HG02642 (cell line): ENCODE data around the gene NFIB.

Experiments used
- ATAC-seq: cut with Tn5 transposase; IDR thresholded peaks from one replicate; pipeline ENCODE4 v1.9.1; 2021; ENCODE audit warnings: mild to moderate bottlenecking; ENCODE audit not compliant: unreplicated experiment, poor library complexity

Gene NFIB

GRCh38 chr9:14281136-14281795 lies 32.7 kb downstream of the NFIB start:
- no peak for ATAC-seq

DNA sequence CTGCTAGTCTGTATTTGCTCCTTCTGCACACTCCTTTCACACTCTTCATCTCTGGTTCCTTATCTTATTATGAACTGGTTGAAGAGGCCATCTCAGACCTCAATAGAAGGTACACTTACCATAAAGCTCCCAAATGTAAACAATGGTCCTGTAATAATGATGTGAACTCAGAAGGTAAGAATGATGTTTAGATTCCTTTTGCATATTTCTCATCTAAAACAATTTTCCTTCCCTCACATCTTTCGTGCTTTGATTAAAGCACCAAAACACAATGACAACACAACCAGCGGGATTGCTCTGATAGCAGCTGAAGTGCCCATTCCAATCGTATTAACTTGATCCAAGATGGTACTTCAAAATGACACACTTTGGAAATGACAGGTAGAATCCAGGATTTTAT lies 34.3 kb downstream of the NFIB start:
- no peak for ATAC-seq

DNA sequence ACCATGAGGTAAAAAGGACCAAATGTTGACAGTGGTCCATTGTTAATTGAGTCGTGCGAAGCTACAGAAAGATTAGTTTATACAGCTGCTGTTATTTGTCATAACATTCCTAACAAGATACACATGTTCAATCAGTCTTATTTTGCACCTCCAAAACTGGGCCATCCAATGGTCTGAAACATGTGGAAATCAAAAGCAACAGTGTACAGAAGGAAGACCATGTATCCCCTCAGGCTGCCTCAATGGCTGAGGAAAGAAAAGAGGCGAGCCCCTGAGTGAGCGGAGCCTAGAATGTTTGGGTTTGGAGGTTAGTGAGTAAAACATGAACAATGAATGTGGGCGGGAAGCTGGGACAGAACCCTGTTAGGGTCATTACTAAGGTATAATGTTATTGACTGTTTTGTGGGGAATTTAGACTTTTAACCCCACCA lies 35.6 kb downstream of the NFIB start:
- ATAC-seq, result no peak

- ATAC-seq, result no peak
Observed at GRCh38 chr9:14277761-14278160, 36.2 kb downstream of the NFIB start.

DNA sequence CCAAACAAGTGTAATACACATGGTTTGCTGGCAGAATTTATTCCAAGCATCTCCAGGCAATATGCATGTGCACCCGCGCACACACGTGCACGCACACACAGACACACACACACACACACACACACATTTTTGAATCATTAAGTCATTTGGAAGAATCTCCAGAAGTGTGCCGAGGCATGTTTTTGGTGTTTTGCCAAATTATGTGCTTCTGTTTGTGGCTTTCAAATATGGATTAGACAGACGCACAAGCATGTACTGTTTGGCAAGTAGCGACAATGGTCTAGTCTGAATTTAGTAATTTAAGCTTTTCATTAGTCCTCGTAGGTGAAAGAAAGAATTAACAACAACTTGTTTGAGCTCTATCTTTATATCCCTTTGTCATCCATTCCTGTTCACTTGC lies 36.7 kb downstream of the NFIB start:
- no peak for ATAC-seq

GRCh38 chr9:14275331-14275730 lies 38.6 kb downstream of the NFIB start:
- ATAC-seq, result no peak

- no peak for ATAC-seq
Observed at GRCh38 chr9:14273696-14274121, 40.2 kb downstream of the NFIB start.

DNA sequence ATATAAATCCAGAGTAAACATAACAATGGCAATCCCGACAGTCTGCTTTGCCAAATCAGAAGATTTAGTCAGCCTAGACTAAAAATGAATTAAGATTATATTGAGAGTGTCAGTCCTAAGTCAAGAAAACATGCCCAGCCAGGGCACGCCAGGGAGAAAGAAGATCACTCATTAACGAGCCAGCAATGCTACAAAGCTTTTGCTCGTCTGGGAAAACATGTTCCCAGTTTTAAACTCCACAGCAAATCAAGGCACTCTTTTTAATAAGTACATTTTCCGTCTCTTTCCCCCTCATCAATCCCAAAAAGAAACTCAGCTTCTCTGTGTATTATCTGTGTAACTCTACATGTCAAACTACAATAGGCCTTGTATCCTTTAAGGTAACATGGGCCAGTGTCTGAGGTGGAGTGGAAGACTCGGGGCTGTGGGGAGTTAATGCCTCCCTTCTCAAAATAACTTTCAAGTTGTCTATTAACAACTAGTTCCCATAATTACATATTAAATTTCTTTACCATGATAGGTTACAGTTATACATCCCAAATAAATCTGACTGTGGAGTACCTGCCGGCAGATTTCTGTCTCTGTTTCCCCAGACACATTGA lies 40.9 kb downstream of the NFIB start:
- no peak for ATAC-seq

DNA sequence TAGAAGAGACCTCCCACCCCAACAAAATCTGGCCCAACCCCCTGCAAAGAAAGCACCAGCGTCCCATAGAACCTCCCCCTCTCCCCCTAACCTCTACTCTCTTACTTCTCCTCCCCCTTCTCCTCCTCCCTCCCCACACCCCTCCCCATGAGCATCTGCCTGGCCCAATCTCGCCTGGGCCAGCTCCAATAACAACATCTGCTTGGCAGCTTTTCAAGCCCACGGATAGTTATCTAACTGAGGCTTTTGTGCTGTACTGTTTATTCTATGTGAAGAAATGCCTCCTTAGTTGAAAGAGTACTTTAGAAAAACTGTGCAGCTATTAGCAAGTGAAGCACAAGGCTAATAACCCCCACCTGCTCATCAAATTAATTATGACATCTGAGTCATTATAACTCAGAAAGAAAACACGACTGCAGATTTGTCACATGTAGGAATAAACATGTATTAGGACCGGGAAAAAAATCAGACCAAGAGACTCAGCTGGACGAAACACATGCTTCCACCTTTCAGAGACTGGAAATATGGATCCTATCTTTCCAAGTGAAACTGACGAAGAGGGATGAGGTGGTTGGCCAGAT lies 42.8 kb downstream of the NFIB start:
- no peak for ATAC-seq

DNA sequence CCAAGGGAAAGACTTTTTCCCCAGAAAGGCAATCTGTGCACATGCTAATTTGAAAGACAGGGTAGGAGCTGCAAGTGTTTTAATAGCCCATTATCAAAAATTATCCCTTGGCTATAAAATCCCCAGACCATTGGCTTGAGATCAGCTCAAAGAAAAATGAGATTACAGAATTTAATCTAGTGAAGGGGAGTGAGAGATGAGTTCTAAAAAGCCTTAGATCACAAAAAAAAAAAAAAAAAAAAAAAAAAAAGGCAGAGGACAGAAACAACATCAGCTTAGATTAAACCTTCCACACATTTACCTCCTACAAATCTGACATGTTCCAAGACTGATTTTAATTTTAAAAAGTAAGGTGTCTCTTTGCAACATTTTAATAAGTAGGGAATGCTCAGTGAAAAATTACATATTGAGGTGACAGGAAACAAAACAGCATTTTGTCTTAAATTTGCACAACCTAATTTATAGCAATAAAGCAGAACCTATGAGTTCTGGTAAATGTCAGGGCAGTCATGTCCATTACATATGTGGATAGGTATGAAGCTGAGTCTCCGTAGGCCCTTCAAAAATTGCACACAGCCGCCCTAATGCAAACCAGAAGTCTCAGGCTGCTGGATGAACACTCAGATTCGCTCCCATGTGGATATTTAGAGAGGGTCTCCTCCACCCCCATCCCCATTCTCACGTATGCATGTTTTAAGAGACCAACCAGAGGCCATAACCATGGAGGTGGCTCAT lies 43.4 kb downstream of the NFIB start:
- ATAC-seq, result no peak

DNA sequence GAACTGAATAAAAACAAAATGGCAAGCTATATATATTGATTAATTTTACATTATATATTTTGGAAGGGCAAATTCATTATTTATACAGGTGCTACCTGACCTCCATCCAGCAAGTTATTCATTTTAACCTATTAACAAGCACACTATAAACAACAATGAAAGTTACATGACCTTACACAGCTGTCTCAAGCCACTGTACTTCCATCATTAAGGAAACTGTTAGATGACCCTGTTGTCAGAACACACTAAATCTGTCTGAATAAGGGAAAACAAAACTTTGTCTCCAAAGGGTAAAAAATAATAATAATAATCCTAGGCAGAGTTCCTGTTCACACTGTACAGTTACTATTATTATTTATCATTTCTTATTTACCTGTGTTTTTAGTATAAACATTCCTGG lies 44.0 kb downstream of the NFIB start:
- ATAC-seq, result no peak

DNA sequence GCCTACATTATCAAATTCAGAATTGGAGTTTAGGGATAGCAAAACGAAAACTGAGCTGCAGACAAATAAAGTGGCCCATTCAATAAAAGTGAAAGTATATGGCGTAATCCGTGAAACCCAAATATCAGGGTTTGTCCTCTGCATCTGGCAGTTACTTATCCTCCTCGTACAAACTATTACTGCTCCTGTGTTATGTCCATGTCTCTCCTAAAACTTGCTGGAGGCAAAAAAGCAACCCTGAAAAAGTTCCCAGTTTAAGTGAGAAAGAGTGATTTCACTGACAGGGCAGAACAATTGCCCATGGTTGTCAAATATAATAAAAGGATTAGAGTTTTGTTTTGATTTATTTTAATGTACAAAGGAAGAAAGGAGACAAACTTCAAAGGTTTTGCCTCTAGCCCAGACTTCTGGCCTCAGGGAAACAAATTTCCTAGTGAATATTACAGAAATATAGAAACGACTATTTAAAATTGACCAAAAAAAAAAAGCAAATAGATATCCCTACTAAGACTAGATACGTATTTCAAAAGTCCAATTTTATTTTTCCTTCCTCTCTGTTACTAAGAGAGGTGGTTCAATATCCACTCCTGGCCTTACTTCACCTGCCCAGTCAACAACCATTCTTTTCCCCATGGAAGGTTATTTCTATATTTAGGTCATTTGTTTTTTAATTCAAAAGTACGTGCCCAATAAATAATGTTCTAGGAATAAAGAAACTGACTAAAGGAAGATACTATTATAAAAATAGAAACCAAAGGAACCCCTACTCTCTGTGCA lies 50.0 kb downstream of the NFIB start:
- ATAC-seq, result no peak

GRCh38 chr9:14262827-14263226 lies 51.1 kb downstream of the NFIB start:
- ATAC-seq, result no peak

- no peak for ATAC-seq
Observed at GRCh38 chr9:14261616-14262015, 52.3 kb downstream of the NFIB start.

GRCh38 chr9:14260101-14260500 lies 53.8 kb downstream of the NFIB start:
- ATAC-seq, result no peak

GRCh38 chr9:14258660-14259239 lies 55.2 kb downstream of the NFIB start:
- no peak for ATAC-seq

DNA sequence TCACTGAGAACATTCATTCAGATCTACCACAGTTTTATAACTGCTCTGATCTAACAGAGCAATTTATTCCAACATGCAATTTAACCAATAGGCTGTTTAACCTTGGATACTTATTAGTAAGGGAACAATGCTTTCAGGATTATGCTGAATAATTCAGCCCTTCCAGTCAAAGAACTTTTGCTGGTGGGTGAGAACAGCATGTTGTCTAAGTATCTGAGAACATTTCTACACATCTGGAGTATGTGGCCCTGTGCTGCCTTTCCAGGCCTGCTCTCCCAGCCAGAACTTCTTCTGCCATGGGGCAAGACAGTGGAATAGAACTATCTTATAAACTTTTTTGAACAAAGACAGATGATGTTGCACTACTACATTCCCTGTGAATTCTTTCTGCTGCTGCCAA lies 55.8 kb downstream of the NFIB start:
- ATAC-seq, result no peak

- ATAC-seq, result no peak
Observed at GRCh38 chr9:14256588-14256987, 57.4 kb downstream of the NFIB start.

GRCh38 chr9:14251154-14252071 lies 62.5 kb downstream of the NFIB start:
- no peak for ATAC-seq
